Fibroblast of lung (primary cell): ENCODE results near the gene LOXL3. TPM values are rescaled to one million over a fixed set of nuclear protein-coding genes. Genes with fewer than 3 reads are reported as not detected.

ENCODE experiments used
- DNase-seq, 2 donors: peaks; one replicate each; pipeline versions ENCODE4 v3.0.0 to v3.0.0-alpha.2; 2010; ENCODE audit warnings: low read depth in 2 of 2
- H2AFZ ChIP-seq: 2 replicates; pipeline ENCODE4 v1.5.1; 2012; ENCODE audit warnings: low read length, control low read depth, inconsistent platforms
- H3K27ac ChIP-seq: 2 replicates; pipeline ENCODE4 v1.5.1; 2011; ENCODE audit warnings: low read length, control low read depth; ENCODE audit not compliant: insufficient read depth
- H3K27me3 ChIP-seq: 2 replicates; pipeline ENCODE4 v1.5.1; 2011; ENCODE audit warnings: mild to moderate bottlenecking, low read length; ENCODE audit not compliant: control insufficient read depth, insufficient read depth
- H3K36me3 ChIP-seq: 2 replicates; pipeline ENCODE4 v1.5.1; 2011; ENCODE audit warnings: low read length; ENCODE audit not compliant: control insufficient read depth, insufficient read depth
- H3K4me1 ChIP-seq: 2 replicates; pipeline ENCODE4 v1.5.1; 2011; ENCODE audit warnings: low read length; ENCODE audit not compliant: control insufficient read depth, insufficient read depth; ENCODE audit errors: extremely low read depth
- H3K4me2 ChIP-seq: 2 replicates; pipeline ENCODE4 v1.5.1; 2011; ENCODE audit warnings: low read length, control low read depth; ENCODE audit not compliant: insufficient read depth; ENCODE audit errors: extremely low read depth
- H3K4me3 ChIP-seq, 4 experiments: fragments of 200-600 bp in 1 of 4; sonication (generic) in 1 of 4; replicated peaks in 1 of 4; 2 replicates each; pipeline ENCODE4 v1.5.1; 2011 to 2016; ENCODE audit warnings: low read length in 4 of 4, low read depth in 3 of 4, mild to moderate bottlenecking in 3 of 4, control low read depth in 2 of 4, inconsistent platforms in 1 of 4, mixed read lengths in 1 of 4; ENCODE audit not compliant: insufficient read depth in 1 of 4; ENCODE audit errors: control extremely low read depth in 1 of 4
- H3K79me2 ChIP-seq: 2 replicates; pipeline ENCODE4 v1.5.1; 2012; ENCODE audit warnings: mild to moderate bottlenecking, low read length, inconsistent platforms; ENCODE audit not compliant: control insufficient read depth, insufficient read depth
- H3K9ac ChIP-seq: 2 replicates; pipeline ENCODE4 v1.5.1; 2011; ENCODE audit warnings: mild to moderate bottlenecking, low read length, control low read depth; ENCODE audit not compliant: insufficient read depth
- H3K9me3 ChIP-seq: 2 replicates; pipeline ENCODE4 v1.5.1; 2012; ENCODE audit warnings: low read depth, low read length; ENCODE audit not compliant: control insufficient read depth, insufficient read depth
- H4K20me1 ChIP-seq: 2 replicates; pipeline ENCODE4 v1.5.1; 2011; ENCODE audit warnings: low read length; ENCODE audit not compliant: control insufficient read depth, insufficient read depth; ENCODE audit errors: extremely low read depth
- EZH2 ChIP-seq: IDR thresholded peaks from 2 replicates; pipeline ENCODE4 v1.5.1; 2012; ENCODE audit warnings: low read length, control low read depth, mild to moderate bottlenecking; ENCODE audit errors: missing control alignments
- polyA plus RNA-seq, 2 donors: library from polyadenylated mRNA; depleted of rRNA in 1 of 2; stranded (reverse) in 1 of 2; unstranded in 1 of 2; fragments of >200 nt; gene quantifications; 2 replicates each; pipeline ENCODE4 v1.2.1, GENCODE V29; 2011 to 2012; ENCODE audit warnings: missing spikeins in 1 of 2
- total RNA-seq: library from RNA; depleted of rRNA; stranded (reverse); fragments of >200 nt; gene quantifications from 2 replicates; pipeline ENCODE4 v1.2.1, GENCODE V29; 2014
- TF ChIP-seq, protein P1 (sequence below), 2 donors: IDR thresholded peaks in 1 of 2; conservative IDR thresholded peaks in 1 of 2; 1 replicate in 1 of 2; 2 replicates in 1 of 2; pipeline ENCODE4 v1.5.1; 2011 to 2012; ENCODE audit warnings: low read length in 2 of 2, control low read depth in 1 of 2, inconsistent platforms in 1 of 2, low read depth in 1 of 2, mild to moderate bottlenecking in 1 of 2

The LOXL3 gene
- total and polyA plus RNA-seq, 2 donors (not counting 1 experiment from before 2014, with no cell fraction given): 20.6 to 26.4 TPM

DNA sequence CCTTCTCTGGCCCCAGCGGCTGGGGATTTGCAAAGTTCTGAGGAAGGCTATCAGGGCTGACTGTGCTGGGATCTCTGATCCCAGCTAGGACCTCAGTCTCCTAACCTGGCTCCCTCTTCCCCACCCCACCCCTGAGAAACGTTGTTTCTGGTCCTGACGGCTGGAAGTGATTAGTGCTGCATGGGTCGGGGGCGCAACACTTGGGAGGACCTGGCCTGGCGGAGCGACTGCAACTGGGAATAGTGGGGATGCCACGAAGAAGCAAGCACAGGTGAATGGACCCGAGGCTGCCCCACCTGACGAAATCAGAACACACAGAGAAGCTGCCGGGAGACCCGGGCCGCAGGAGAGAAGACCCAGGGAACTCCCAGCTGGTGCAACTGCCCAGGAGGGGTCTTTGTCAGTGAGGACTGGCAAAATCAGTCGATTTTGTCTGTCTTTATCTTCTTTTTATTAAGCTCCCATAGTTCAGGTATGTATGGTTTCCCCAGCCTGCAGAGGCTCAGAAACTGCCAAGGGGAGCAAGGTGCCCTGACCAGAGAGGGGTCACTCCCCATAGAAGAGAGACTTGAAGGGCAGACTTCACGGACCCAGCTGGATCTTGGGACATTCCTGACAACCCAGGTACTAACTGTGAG, 53.7 kb downstream of the LOXL3 start:
- DNase-seq: no peak
- Histone ChIP-seq H3K4me2 (peak overlapping the region; percentile 98), H3K4me1 (peaks cover 9% of the 10 kb centered on the region), H3K36me3 (peaks cover 2% of the 10 kb centered on the region), H3K9ac (no peak overlapping the region), H4K20me1 (no peaks in the 10 kb centered on the region), H3K79me2 (no peaks in the 10 kb centered on the region), H3K27ac (no peak overlapping the region), H3K4me3 (peak overlapping the region in 2 of 4 experiments; percentile 44 to 58), H3K9me3 (no peaks in the 10 kb centered on the region), H3K27me3 (no peaks in the 10 kb centered on the region), H2AFZ (no peak overlapping the region)
- no peak for TF ChIP-seq EZH2
- TF ChIP-seq, protein P1, sequence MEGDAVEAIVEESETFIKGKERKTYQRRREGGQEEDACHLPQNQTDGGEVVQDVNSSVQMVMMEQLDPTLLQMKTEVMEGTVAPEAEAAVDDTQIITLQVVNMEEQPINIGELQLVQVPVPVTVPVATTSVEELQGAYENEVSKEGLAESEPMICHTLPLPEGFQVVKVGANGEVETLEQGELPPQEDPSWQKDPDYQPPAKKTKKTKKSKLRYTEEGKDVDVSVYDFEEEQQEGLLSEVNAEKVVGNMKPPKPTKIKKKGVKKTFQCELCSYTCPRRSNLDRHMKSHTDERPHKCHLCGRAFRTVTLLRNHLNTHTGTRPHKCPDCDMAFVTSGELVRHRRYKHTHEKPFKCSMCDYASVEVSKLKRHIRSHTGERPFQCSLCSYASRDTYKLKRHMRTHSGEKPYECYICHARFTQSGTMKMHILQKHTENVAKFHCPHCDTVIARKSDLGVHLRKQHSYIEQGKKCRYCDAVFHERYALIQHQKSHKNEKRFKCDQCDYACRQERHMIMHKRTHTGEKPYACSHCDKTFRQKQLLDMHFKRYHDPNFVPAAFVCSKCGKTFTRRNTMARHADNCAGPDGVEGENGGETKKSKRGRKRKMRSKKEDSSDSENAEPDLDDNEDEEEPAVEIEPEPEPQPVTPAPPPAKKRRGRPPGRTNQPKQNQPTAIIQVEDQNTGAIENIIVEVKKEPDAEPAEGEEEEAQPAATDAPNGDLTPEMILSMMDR (conservative IDR thresholded peaks at IDR 0.05 in 1 of 2, IDR thresholded peaks at IDR 0.05 in 1 of 2; ENCODE audit: low read depth in 1 of 2, low read length in 2 of 2): no peak

DNA sequence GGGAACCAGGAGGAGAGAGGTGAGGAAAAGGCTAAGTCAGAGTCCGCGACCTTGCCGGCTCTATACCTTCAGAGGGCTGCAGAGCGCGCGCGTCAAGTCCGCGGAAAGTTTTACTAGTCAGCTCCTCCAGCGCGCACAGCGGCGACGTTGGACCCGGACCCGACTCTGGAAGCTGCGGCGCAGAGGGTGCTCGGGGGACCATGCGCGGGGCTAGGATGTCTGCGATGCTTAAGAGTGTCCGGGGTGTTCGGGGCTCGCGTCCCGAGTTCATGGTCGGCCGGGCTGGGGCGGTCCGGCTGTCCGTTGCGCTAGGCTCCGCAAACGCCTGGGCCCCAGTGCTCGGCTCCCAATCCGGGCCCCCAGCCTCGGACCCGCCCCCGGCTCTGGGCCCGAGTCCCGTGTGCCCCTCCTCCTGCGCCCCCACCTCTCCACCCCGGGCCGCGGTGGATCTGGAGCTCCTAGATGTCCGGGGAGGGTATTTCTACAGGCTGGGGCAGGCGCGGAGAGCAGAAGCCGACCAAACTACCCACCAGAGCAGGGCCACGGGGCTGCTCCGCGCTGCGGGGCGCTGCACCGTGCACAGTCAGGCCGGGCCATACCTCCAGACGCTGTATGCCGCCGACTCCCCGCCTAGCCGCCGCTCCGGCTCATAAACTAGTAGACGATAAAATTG, 54.3 kb downstream of the LOXL3 start, which contains the start of gene LBX2:
Gene LBX2, minus strand, starts transcription at position 337 of the 673 bp plus-strand sequence. Its CDS starts 66 bp downstream, at position 271.
- Histone ChIP-seq H3K4me2 (peak within 1 kb of the TSS; percentile 98), H3K27me3 (no peaks in the 10 kb centered on the region), H2AFZ (peak within 1 kb of the TSS; percentile 71), H3K79me2 (no peaks in the 10 kb centered on the region), H3K36me3 (no peaks in the 10 kb centered on the region), H3K4me1 (peaks cover 9% of the 10 kb centered on the region), H3K9me3 (no peaks in the 10 kb centered on the region), H3K9ac (no peak within 1 kb of the TSS), H3K27ac (no peak within 1 kb of the TSS), H4K20me1 (no peaks in the 10 kb centered on the region), H3K4me3 (peak within 1 kb of the TSS; percentile 44 to 58 (median 48))
- peak; percentile 15 for TF ChIP-seq EZH2
- TF ChIP-seq, protein P1 (conservative IDR thresholded peaks at IDR 0.05 in 1 of 2, IDR thresholded peaks at IDR 0.05 in 1 of 2; ENCODE audit: low read depth in 1 of 2, low read length in 2 of 2): no peak
- no peak for DNase-seq

DNA sequence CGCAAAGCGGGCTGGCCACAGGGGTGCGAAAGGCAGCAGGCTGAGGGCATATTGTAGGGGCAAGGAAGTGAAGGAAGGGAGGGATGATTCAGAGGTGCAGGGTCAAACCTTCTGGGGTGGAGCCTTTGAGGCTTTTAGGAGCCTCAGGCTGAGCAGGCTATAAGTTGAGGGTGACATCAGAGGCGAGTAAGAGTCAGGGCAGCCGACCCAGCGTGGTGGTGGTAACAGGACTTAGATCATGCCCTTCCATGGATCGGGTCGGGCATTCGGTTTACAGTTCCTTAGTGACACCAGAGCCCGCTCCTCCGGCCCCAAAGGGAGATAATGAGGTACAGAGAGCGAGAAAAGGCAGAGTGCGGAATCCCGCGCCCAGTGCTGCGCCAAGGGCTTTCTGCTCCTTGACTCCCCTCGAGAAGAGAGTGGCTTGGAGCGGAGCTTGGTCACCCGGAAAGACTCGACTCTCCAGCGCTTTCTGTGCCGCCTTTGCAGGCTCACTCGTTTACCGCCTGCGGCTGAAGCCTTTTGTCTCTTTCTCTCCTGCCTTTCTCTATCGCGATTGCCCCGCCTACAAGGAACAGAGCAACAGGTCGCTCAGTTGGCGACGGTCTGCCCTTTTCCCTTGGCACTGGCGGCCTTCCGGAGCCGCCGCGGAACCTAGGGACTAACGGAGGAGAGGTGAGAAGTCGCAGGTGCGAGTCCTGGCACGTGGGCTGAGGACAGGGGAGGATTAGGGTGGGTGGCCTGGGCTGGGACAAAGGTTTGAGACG, 55.1 kb downstream of the LOXL3 start:
- Histone ChIP-seq H3K9ac (no peak overlapping the region), H3K27ac (no peak overlapping the region)
- DNase-seq: no peak

More for the DNA sequence above, 55.1 kb downstream of the LOXL3 start:
- peak overlapping the region; percentile 44 to 58 (median 48) for H3K4me3 ChIP-seq
- H3K27me3 ChIP-seq: no peaks in the 10 kb centered on the region
- peak overlapping the region; percentile 98 for H3K4me2 ChIP-seq
- no peaks in the 10 kb centered on the region for H3K36me3 ChIP-seq
- no peaks in the 10 kb centered on the region for H4K20me1 ChIP-seq
- no peaks in the 10 kb centered on the region for H3K79me2 ChIP-seq
- peak overlapping the region; percentile 71 for H2AFZ ChIP-seq
- H3K4me1 ChIP-seq: peaks cover 9% of the 10 kb centered on the region
- peak; percentile 68 for TF ChIP-seq EZH2
- TF ChIP-seq, protein P1 (conservative IDR thresholded peaks at IDR 0.05 in 1 of 2, IDR thresholded peaks at IDR 0.05 in 1 of 2; ENCODE audit: low read depth in 1 of 2, low read length in 2 of 2): no peak
- no peaks in the 10 kb centered on the region for H3K9me3 ChIP-seq
